Activated CD8-positive, alpha-beta T cell treated with anti-CD3 and anti-CD28 coated beads for 36 hours (primary cell): ENCODE measurements around the gene INPP5E. TPM values are rescaled to one million over a fixed set of nuclear protein-coding genes. Genes with fewer than 3 reads are reported as not detected.

Experiments
- ATAC-seq: fragments of 200-7000 bp; cut with Tn5 transposase; one replicate; pipeline ENCODE4 v1.10.0; 2021; ENCODE audit warnings: mild to moderate bottlenecking, moderate library complexity
- CTCF ChIA-PET: fragments of 350-600 bp; sonication (Branson Sonifier 250); formaldehyde crosslinking; loops from one replicate; lab custom pipeline; 2021; ENCODE audit warnings: antibody characterized with exemption; lab: Charles Lee
- POLR2A ChIA-PET: fragments of 350-600 bp; sonication (Branson Sonifier 250); formaldehyde crosslinking; loops from one replicate; lab custom pipeline; 2021; ENCODE audit warnings: antibody characterized with exemption; lab: Charles Lee
- DNase-seq: peaks from one replicate; pipeline ENCODE4 v3.0.0-alpha.2; 2020
- H3K27ac Mint-ChIP-seq: one replicate; pipeline ENCODE4 v1.8.0; 2021; ENCODE audit warnings: mild to moderate bottlenecking, mixed read lengths
- H3K27me3 Mint-ChIP-seq: one replicate; pipeline ENCODE4 v1.8.0; 2021; ENCODE audit warnings: mixed read lengths
- H3K36me3 Mint-ChIP-seq: one replicate; pipeline ENCODE4 v1.8.0; 2021; ENCODE audit warnings: low read depth, mixed read lengths
- H3K4me1 Mint-ChIP-seq: one replicate; pipeline ENCODE4 v1.8.0; 2021; ENCODE audit warnings: low read depth, mixed read lengths
- H3K4me3 Mint-ChIP-seq: one replicate; pipeline ENCODE4 v1.8.0; 2021; ENCODE audit warnings: mild to moderate bottlenecking, moderate library complexity, mixed read lengths
- H3K9me3 Mint-ChIP-seq: one replicate; pipeline ENCODE4 v1.8.0; 2021; ENCODE audit warnings: mixed read lengths
- intact Hi-C: fragments of 100-400 bp; cut with micrococcal nuclease; formaldehyde crosslinking; loops from one replicate; pipeline ENCODE4 v1.10.0; 2022
- total RNA-seq, 2 experiments: library from RNA; stranded (reverse); gene quantifications; one replicate each; pipeline ENCODE4 v1.2.3, GENCODE V29; 2021
- TF ChIP-seq, protein P1 (sequence below): fragments of 200-600 bp; IDR thresholded peaks from one replicate; pipeline ENCODE4 v1.8.0; 2022; ENCODE audit warnings: antibody characterized with exemption, mild to moderate bottlenecking

INPP5E gene
- total RNA-seq, 2 experiments from 2014 or later: 12.0 to 13.8 TPM

DNA sequence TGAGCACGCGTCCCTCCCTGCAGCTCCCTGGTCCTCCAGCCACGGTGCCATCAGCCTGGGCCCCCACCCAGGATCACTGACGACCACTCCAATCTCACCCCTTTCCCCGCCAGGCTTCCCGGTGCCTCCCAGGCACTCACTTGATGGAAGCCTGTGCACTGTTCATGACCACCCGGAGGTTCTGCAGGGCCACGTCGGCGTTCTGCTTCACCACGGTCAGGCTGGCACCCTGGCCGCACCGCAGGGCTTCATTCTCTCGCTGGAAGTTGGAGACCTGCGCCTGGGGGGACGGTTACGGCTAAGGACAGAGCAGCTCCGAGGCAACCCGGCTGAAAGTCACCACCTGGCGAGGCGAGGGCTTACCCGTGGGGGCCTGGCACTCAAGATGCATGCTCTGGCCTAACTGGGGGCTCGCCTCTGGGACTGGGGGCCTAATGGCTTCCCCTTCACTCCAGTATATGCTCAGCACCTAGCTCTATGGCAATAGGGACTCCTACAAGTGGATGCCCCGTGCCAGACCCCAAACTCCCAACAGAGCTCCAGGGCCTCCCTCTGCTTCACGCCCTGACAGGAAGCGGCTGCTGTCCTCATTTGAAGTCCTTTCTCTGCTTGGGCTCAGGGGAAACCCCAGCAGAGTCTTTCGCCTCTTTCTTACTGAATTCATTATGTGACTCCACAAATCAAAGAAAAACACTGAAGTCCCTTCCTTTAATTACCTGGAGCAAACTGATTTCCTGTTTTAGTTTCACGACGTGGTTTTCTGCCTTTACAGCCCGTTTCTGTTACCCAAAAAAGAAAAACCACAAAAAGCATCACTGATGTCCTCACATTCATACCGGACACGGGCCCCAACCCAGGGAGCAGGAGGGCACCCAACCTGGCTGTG lies 35.5 kb downstream of the INPP5E start:
- H3K36me3 Mint-ChIP-seq: peaks cover 58% of the 10 kb centered on the region
- H3K4me1 Mint-ChIP-seq: peaks cover 60% of the 10 kb centered on the region
- CTCF ChIA-PET: interaction anchor here (1.6 kb wide), 1 partner anchor 10 kb away, joined by 4 read pairs; no protein-coding TSS in a partner anchor
- DNase-seq: peak; percentile 81
- peak; percentile 51 for ATAC-seq
- peak overlapping the region; percentile 90 for H3K27ac Mint-ChIP-seq
- intact Hi-C loops: loop anchor here (10.0 kb wide), 1 partner anchor 89 kb away; no protein-coding TSS in a partner anchor
- H3K27me3 Mint-ChIP-seq: no peaks in the 10 kb centered on the region
- H3K9me3 Mint-ChIP-seq: no peaks in the 10 kb centered on the region
- POLR2A ChIA-PET: interaction anchor here (0.6 to 1.1 kb wide), 6 partner anchors 9 to 134 kb away, joined by 3 to 4 read pairs (median 3); partner anchors contain the start of gene DNLZ
- H3K4me3 Mint-ChIP-seq: peak overlapping the region; percentile 63
- TF ChIP-seq, protein P1, sequence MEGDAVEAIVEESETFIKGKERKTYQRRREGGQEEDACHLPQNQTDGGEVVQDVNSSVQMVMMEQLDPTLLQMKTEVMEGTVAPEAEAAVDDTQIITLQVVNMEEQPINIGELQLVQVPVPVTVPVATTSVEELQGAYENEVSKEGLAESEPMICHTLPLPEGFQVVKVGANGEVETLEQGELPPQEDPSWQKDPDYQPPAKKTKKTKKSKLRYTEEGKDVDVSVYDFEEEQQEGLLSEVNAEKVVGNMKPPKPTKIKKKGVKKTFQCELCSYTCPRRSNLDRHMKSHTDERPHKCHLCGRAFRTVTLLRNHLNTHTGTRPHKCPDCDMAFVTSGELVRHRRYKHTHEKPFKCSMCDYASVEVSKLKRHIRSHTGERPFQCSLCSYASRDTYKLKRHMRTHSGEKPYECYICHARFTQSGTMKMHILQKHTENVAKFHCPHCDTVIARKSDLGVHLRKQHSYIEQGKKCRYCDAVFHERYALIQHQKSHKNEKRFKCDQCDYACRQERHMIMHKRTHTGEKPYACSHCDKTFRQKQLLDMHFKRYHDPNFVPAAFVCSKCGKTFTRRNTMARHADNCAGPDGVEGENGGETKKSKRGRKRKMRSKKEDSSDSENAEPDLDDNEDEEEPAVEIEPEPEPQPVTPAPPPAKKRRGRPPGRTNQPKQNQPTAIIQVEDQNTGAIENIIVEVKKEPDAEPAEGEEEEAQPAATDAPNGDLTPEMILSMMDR: no peak

DNA sequence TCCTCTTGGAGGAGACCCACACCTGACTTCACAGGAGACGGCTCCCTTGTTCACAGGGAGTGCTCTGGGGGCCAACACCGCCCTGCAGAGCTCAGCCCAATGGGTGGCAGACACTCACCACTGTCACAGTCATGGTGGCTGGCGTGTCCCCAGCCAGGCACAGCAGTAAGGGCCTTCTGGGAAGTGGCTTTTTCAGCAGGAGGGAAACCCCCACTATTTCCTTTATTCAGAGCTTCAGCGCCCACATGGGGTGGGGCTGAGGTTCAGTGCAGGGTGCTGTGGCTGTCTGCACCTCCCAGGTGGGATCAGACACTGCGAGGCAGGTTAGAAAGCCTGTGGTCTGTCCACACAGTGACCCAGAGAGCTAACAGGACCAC lies 36.1 kb downstream of the INPP5E start:
- Mint-ChIP-seq H3K27me3 (no peaks in the 10 kb centered on the region), H3K27ac (peak overlapping the region; percentile 90), H3K9me3 (no peaks in the 10 kb centered on the region), H3K4me3 (peak overlapping the region; percentile 63), H3K4me1 (peaks cover 61% of the 10 kb centered on the region), H3K36me3 (peaks cover 58% of the 10 kb centered on the region)
- DNase-seq (peak; percentile 92), ATAC-seq (peak; percentile 83)
- ChIA-PET CTCF (interaction anchor here (0.7 to 2.4 kb wide), 3 partner anchors 10 to 91 kb away, joined by 3 to 5 read pairs (median 4); no protein-coding TSS in a partner anchor), POLR2A (interaction anchor here (0.7 to 1.1 kb wide), 6 partner anchors 12 to 135 kb away, joined by 3 to 4 read pairs (median 3); partner anchors contain the start of gene DNLZ)
- TF ChIP-seq, protein P1: no peak
- intact Hi-C loops: loop anchor here (10.0 kb wide), 1 partner anchor 89 kb away; no protein-coding TSS in a partner anchor

DNA sequence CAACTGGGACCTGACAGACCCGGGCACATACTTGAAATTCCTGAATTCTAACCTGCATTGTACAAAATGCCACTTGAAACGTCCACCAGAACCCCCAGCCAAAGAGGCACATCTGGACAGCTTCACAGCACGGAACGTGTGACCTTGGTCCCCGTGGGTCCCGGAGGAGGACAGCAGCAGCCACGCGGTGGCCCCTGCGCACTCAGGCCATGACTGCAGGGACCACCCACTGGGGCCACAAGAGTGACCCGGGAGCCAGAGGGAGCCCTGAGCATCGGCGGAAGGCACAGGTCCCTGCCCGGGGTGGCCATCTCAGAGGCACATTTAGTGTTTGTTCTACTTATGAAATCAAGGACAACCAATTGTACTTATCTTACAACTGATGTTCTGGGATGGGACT lies 37.6 kb downstream of the INPP5E start:
- peaks cover 58% of the 10 kb centered on the region for H3K36me3 Mint-ChIP-seq
- CTCF ChIA-PET: interaction anchor here (1.0 to 2.4 kb wide), 5 partner anchors 13 to 89 kb away, joined by 3 to 8 read pairs (median 5); partner anchors contain the start of gene DNLZ
- DNase-seq: no peak
- peaks cover 58% of the 10 kb centered on the region for H3K4me1 Mint-ChIP-seq
- H3K27me3 Mint-ChIP-seq: no peaks in the 10 kb centered on the region
- H3K27ac Mint-ChIP-seq: peak overlapping the region; percentile 77
- TF ChIP-seq, protein P1: no peak
- POLR2A ChIA-PET: interaction anchor here (1.1 to 2.0 kb wide), 4 partner anchors 7 to 39 kb away, joined by 3 to 16 read pairs (median 4); partner anchors contain the start of genes ENTR1 and PMPCA
- intact Hi-C loops: loop anchor here (10.0 kb wide), 1 partner anchor 87 kb away; no protein-coding TSS in a partner anchor
- H3K9me3 Mint-ChIP-seq: no peaks in the 10 kb centered on the region
- ATAC-seq: no peak
- H3K4me3 Mint-ChIP-seq: no peak overlapping the region

DNA sequence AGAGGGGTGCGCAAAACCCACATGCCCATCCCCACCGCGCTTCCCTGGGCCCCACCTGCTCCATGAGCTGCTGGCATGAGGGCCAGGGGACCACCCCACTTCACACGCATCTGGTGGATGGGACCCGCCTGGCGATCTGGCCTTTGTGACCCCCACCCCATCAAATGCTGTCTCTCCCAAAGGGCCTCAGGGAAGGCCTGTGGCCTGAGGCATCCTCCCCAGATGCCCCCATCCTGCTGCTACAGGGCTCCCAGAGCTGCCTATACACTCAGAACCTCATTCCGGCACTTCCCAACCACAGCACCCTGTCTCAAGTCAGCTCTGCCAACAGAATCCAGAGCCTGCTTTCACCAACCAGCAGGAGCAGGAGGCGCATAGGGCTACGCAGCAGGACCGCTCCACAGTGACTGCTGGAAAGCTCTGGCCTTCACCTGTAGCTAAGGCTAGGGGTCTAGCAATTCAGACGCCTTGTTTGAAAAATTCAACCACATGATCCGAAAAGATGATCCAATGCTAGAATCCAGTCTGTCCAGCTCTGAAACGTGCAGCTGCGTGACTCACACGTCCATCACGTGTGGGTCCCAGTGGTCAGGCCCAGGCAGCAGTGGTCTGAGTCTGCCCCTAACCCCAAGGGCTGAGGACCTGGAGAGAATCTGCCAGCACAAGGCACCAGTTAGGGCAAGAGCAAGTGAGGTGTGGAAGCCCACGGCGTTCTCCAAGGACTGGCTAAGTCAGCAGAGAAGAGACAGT lies 38.3 kb downstream of the INPP5E start:
- TF ChIP-seq, protein P1: no peak
- no peak for DNase-seq
- Mint-ChIP-seq H3K4me3 (peak overlapping the region; percentile 17), H3K9me3 (no peaks in the 10 kb centered on the region), H3K4me1 (peaks cover 54% of the 10 kb centered on the region), H3K36me3 (peaks cover 55% of the 10 kb centered on the region), H3K27me3 (no peaks in the 10 kb centered on the region), H3K27ac (peak overlapping the region; percentile 77)
- ATAC-seq: no peak
- intact Hi-C loops: loop anchor here (10.0 kb wide), 1 partner anchor 87 kb away; no protein-coding TSS in a partner anchor
- POLR2A ChIA-PET: interaction anchor here (0.8 to 2.0 kb wide), 9 partner anchors 8 to 89 kb away, joined by 3 to 16 read pairs (median 3); partner anchors contain the start of genes DNLZ, ENTR1 and PMPCA
- CTCF ChIA-PET: interaction anchor here (0.8 to 2.9 kb wide), 11 partner anchors 9 to 89 kb away, joined by 3 to 21 read pairs (median 5); partner anchors contain the start of genes DNLZ, ENTR1, INPP5E and PMPCA
